HepG2 (cell line): Measurements from ENCODE around the gene ADAT3. TPM values are rescaled to one million over a fixed set of nuclear protein-coding genes. Genes with fewer than 3 reads are reported as not detected.

Experiments used
- ATAC-seq: fragments of 200-7000 bp; cut with Tn5 transposase; 3 replicates; pipeline ENCODE4 v1.9.1; 2020; ENCODE audit warnings: mild to moderate bottlenecking, moderate library complexity
- BruUV-seq: library from RNA; stranded (reverse); fragments of 400-500 nt; replicated peaks from 2 replicates; lab custom pipeline; 2021; lab: Mats Ljungman, UMichigan
- CTCF ChIA-PET: fragments of 300-600 bp; formaldehyde crosslinking; extraction: SDS; loops from one replicate; lab custom pipeline; 2021; ENCODE audit warnings: low total read pairs, inconsistent platforms, low intra/inter-chr PET ratio; lab: Yijun Ruan, JAX
- POLR2A ChIA-PET: fragments of 350-600 bp; sonication (Branson Sonifier 250); formaldehyde crosslinking; loops from one replicate; lab custom pipeline; 2020; ENCODE audit warnings: antibody characterized with exemption, inconsistent platforms; lab: Yijun Ruan, JAX
- DNase-seq: peaks from one replicate; pipeline ENCODE4 v3.0.0-alpha.2; 2015; ENCODE audit warnings: low spot score
- FAIRE-seq: peaks from 3 replicates; lab custom pipeline; 2011; peaks lifted over from hg19 to GRCh38; lab: Jason Lieb, UNC
- H2AFZ ChIP-seq: one replicate; pipeline ENCODE4 v1.6.1; 2011; ENCODE audit warnings: low read length, inconsistent platforms
- H3K27ac ChIP-seq: fragments of 300-600 bp; 3 replicates; pipeline ENCODE4 v1.8.0; 2011; ENCODE audit warnings: mixed run types, mild to moderate bottlenecking, mixed read lengths, low read length, inconsistent platforms; ENCODE audit not compliant: insufficient read depth; ENCODE audit errors: extremely low read length
- H3K27me3 ChIP-seq, 2 experiments: fragments of 200-600 bp in 1 of 2; 2 replicates in 1 of 2; 3 replicates in 1 of 2; pipeline versions ENCODE4 v1.6.0 to v1.8.0; 2011; ENCODE audit warnings: low read length in 2 of 2, mild to moderate bottlenecking in 2 of 2, moderate library complexity in 2 of 2, inconsistent platforms in 1 of 2; ENCODE audit not compliant: insufficient read depth in 2 of 2, control insufficient read depth in 1 of 2
- H3K36me3 ChIP-seq, 2 experiments: fragments of 200-600 bp in 1 of 2; replicated peaks in 1 of 2; 2 replicates in 1 of 2; 3 replicates in 1 of 2; pipeline versions ENCODE4 v1.5.1 to v1.8.0; 2011; ENCODE audit warnings: low read length in 2 of 2, inconsistent platforms in 1 of 2; ENCODE audit not compliant: insufficient read depth in 2 of 2, control insufficient read depth in 1 of 2
- H3K4me1 ChIP-seq: 2 replicates; pipeline ENCODE4 v1.5.1; 2012; ENCODE audit warnings: low read length, inconsistent platforms; ENCODE audit not compliant: insufficient read depth
- H3K4me2 ChIP-seq: 2 replicates; pipeline ENCODE4 v1.6.0; 2011; ENCODE audit warnings: low read depth, low read length, inconsistent platforms
- H3K4me3 ChIP-seq, 3 experiments: fragments of 200-600 bp in 1 of 3; sonication (generic), shearing (Covaris generic) in 1 of 3; replicated peaks in 1 of 3; 2 replicates each; pipeline ENCODE4 v1.5.1; 2011 to 2016; ENCODE audit warnings: low read length in 3 of 3, inconsistent platforms in 2 of 3, low read depth in 2 of 3, mild to moderate bottlenecking in 2 of 3, control low read depth in 1 of 3, mixed read lengths in 1 of 3; ENCODE audit not compliant: insufficient read depth in 1 of 3
- H3K79me2 ChIP-seq: one replicate; pipeline ENCODE4 v1.6.1; 2011; ENCODE audit warnings: low read length, inconsistent platforms; ENCODE audit not compliant: insufficient read depth
- H3K9ac ChIP-seq: 2 replicates; pipeline ENCODE4 v1.6.0; 2011; ENCODE audit warnings: mild to moderate bottlenecking, low read depth, low read length, inconsistent platforms; ENCODE audit not compliant: insufficient read depth
- H3K9me3 ChIP-seq: 2 replicates; pipeline ENCODE4 v1.5.1; 2012; ENCODE audit warnings: mild to moderate bottlenecking, low read length
- H4K20me1 ChIP-seq: 2 replicates; pipeline ENCODE4 v1.6.0; 2011; ENCODE audit warnings: inconsistent platforms, mild to moderate bottlenecking, low read length, moderate library complexity; ENCODE audit not compliant: insufficient read depth
- ATF7 ChIP-seq, 2 experiments: fragments of 450-650 bp in 1 of 2; sonication (generic) in 1 of 2; formaldehyde crosslinking in 1 of 2; IDR thresholded peaks; 2 replicates each; pipeline versions ENCODE4 v1.4.0 to v1.6.1; 2016 to 2020; ENCODE audit warnings: antibody characterized with exemption in 1 of 2, mild to moderate bottlenecking in 1 of 2, missing genetic modification reagents in 1 of 2
- ELK4 ChIP-seq: sonication (generic); formaldehyde crosslinking; IDR thresholded peaks from 2 replicates; pipeline ENCODE4 v1.9.0; 2021; ENCODE audit warnings: missing genetic modification reagents, borderline replicate concordance
- GATAD2A ChIP-seq: IDR thresholded peaks from 2 replicates; pipeline ENCODE4 v1.6.1; 2016
- GFI1 ChIP-seq: sonication (generic); formaldehyde crosslinking; IDR thresholded peaks from 2 replicates; pipeline ENCODE4 v1.5.0; 2020; ENCODE audit warnings: missing genetic modification reagents, mild to moderate bottlenecking, borderline replicate concordance
- HOXA9 ChIP-seq: sonication (generic); formaldehyde crosslinking; IDR thresholded peaks from 2 replicates; pipeline ENCODE4 v1.8.1; 2022; ENCODE audit warnings: missing genetic modification reagents, mild to moderate bottlenecking, moderate library complexity, borderline replicate concordance
- IKZF1 ChIP-seq: fragments of 450-650 bp; IDR thresholded peaks from 2 replicates; pipeline ENCODE4 v1.7.1; 2016
- MAX ChIP-seq: IDR thresholded peaks from 2 replicates; pipeline ENCODE4 v1.6.1; 2012; ENCODE audit warnings: inconsistent platforms
- MED13 ChIP-seq: sonication (generic); formaldehyde crosslinking; IDR thresholded peaks from 2 replicates; pipeline ENCODE4 v1.5.0; 2020; ENCODE audit warnings: missing genetic modification reagents
- MLX ChIP-seq: IDR thresholded peaks from 2 replicates; pipeline ENCODE4 v1.6.1; 2016
- NFE2 ChIP-seq: sonication (generic); formaldehyde crosslinking; IDR thresholded peaks from 2 replicates; pipeline ENCODE4 v1.4.0; 2020; ENCODE audit warnings: missing genetic modification reagents
- PLRG1 ChIP-seq: fragments of 450-650 bp; conservative IDR thresholded peaks from 2 replicates; pipeline ENCODE4 v1.6.1; 2016
- ZNF143 ChIP-seq: sonication (generic); formaldehyde crosslinking; IDR thresholded peaks from 2 replicates; pipeline ENCODE4 v1.4.0; 2020; ENCODE audit warnings: missing genetic modification reagents
- ZNF530 ChIP-seq: sonication (generic); formaldehyde crosslinking; IDR thresholded peaks from 2 replicates; pipeline ENCODE4 v1.5.0; 2020; ENCODE audit warnings: low read depth, mild to moderate bottlenecking, missing genetic modification reagents
- ZNF670 ChIP-seq: sonication (generic); formaldehyde crosslinking; IDR thresholded peaks from 2 replicates; pipeline ENCODE4 v1.8.0; 2022; ENCODE audit warnings: mild to moderate bottlenecking, missing genetic modification reagents, borderline replicate concordance
- ZNF781 ChIP-seq: sonication (generic); formaldehyde crosslinking; IDR thresholded peaks from 2 replicates; pipeline ENCODE4 v1.5.1; 2020; ENCODE audit warnings: borderline replicate concordance, mild to moderate bottlenecking, missing genetic modification reagents; ENCODE audit errors: not compliant biosample characterization
- ZNF782 ChIP-seq: sonication (generic); formaldehyde crosslinking; IDR thresholded peaks from 2 replicates; pipeline ENCODE4 v1.4.0; 2020; ENCODE audit warnings: missing genetic modification reagents, mild to moderate bottlenecking, borderline replicate concordance
- ZNF891 ChIP-seq: sonication (generic); formaldehyde crosslinking; IDR thresholded peaks from 2 replicates; pipeline ENCODE4 v1.5.0; 2020; ENCODE audit warnings: mild to moderate bottlenecking, missing genetic modification reagents
- ZSCAN21 ChIP-seq: sonication (generic); formaldehyde crosslinking; IDR thresholded peaks from 2 replicates; pipeline ENCODE4 v1.8.0; 2022; ENCODE audit warnings: mild to moderate bottlenecking, missing genetic modification reagents, moderate library complexity, borderline replicate concordance
- ZZZ3 ChIP-seq: sonication (generic); formaldehyde crosslinking; IDR thresholded peaks from 2 replicates; pipeline ENCODE4 v1.4.0; 2020; ENCODE audit warnings: missing genetic modification reagents, mild to moderate bottlenecking, borderline replicate concordance
- WGBS: methylation state at CpG from one replicate; pipeline ENCODE4 v1.1.6; 2017; ENCODE audit warnings: low lambda C conversion rate; 5-methylcytosine and 5-hydroxymethylcytosine counted together
- in situ Hi-C: cut with HindIII; loops from 2 replicates; pipeline ENCODE4 v1.10.0; 2017; ENCODE audit warnings: low pct_unique_long_range_greater_than_20kb; ENCODE audit not compliant: extremely low pct_ligation_motif_present
- intact Hi-C: fragments of 100-400 bp; cut with micrococcal nuclease; formaldehyde crosslinking; loops from one replicate; pipeline ENCODE4 v1.10.0; 2022; ENCODE audit not compliant: unreplicated experiment
- polyA plus RNA-seq, 8 experiments: library from polyadenylated mRNA; depleted of rRNA in 3 of 8; stranded (reverse) in 7 of 8; unstranded in 1 of 8; fragments of >200 nt; fragmentation: Illumina TruSeq in 4 of 8; extraction: Trizol in 4 of 8; gene quantifications; 2 replicates each; pipeline versions ENCODE4 v1.2.1 to v1.2.3, GENCODE V29; 2011 to 2016; ENCODE audit warnings: low read depth in 4 of 8, missing spikeins in 1 of 8, mixed read lengths in 1 of 8; ENCODE audit not compliant: insufficient read depth in 1 of 8
- total RNA-seq, 5 experiments: library from RNA; depleted of rRNA; stranded (reverse); fragments of >200 nt; fragmentation: Illumina TruSeq; extraction: Trizol; gene quantifications; 2 replicates each; pipeline ENCODE4 v1.2.3, GENCODE V29; 2016; ENCODE audit warnings: low read depth in 1 of 5
- TF ChIP-seq, protein P1 (sequence below): sonication (generic); formaldehyde crosslinking; IDR thresholded peaks from 2 replicates; pipeline ENCODE4 v1.9.0; 2021; ENCODE audit warnings: missing genetic modification reagents, borderline replicate concordance

ADAT3 gene
- total and polyA plus RNA-seq, 2 of the 13 experiments (the other 11 are each of a cell fraction or from before 2014, with no cell fraction given) = 0.95 to 3.5 TPM

DNA sequence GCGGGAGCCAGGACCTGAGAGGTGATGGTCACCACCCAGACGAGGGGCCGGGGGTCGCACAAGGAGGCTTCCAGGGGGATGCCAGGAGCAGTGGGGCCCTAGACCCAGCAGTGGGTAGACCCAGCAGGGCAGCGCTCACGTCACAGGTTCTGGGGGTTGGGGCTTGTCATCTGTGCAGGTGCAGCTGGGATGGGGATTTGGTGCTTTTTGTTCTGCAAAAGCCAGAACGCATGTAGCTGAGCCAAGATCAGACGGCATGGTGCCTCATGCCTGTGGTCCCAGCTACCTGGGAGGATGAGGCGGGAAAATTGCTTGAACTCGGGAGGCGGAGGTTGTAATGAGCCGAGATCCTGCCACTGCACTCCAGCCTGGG, 50.9 kb downstream of the ADAT3 start:
- intact Hi-C loops = no loop called here
- DNase-seq (no peak), ATAC-seq (no peak), FAIRE-seq (no peak)
- Histone ChIP-seq H2AFZ (no peak overlapping the region), H4K20me1 (peaks cover 38% of the 10 kb centered on the region; the same call in 1 of the 2 replicates), H3K79me2 (peaks cover 32% of the 10 kb centered on the region), H3K27me3 (no peaks in the 10 kb centered on the region), H3K4me2 (no peak overlapping the region), H3K4me3 (no peak overlapping the region), H3K9ac (no peak overlapping the region), H3K9me3 (no peaks in the 10 kb centered on the region), H3K36me3 (peaks cover 6 to 15% of the 10 kb centered on the region in 2 experiments; a peak in 3 of 5 replicates), H3K4me1 (no peaks in the 10 kb centered on the region), H3K27ac (no peak overlapping the region)
- CTCF ChIA-PET = no interaction called here
- 99% methylated on average over 10 of the region's 12 CpGs for WGBS
- BruUV-seq = no TSS peak
- in situ Hi-C loops = no loop called here
- TF ChIP-seq MAX (no peak), ELK4 (CRISPR knock-in tag) (no peak), ATF7 (IDR thresholded peaks at IDR 0.05) (no peak), ATF7 (CRISPR knock-in tag; IDR thresholded peaks at IDR 0.05) (no peak), MLX (no peak), GATAD2A (no peak), HOXA9 (no peak), IKZF1 (no peak), MED13 (CRISPR knock-in tag) (no peak), ZNF530 (CRISPR knock-in tag) (no peak), ZNF891 (no peak), ZZZ3 (no peak), ZNF143 (CRISPR knock-in tag) (no peak), PLRG1 (no peak), GFI1 (CRISPR knock-in tag) (no peak), ZNF670 (CRISPR knock-in tag) (no peak), ZSCAN21 (no peak), NFE2 (no peak), ZNF781 (no peak), ZNF782 (CRISPR knock-in tag) (no peak)
- TF ChIP-seq, protein P1, sequence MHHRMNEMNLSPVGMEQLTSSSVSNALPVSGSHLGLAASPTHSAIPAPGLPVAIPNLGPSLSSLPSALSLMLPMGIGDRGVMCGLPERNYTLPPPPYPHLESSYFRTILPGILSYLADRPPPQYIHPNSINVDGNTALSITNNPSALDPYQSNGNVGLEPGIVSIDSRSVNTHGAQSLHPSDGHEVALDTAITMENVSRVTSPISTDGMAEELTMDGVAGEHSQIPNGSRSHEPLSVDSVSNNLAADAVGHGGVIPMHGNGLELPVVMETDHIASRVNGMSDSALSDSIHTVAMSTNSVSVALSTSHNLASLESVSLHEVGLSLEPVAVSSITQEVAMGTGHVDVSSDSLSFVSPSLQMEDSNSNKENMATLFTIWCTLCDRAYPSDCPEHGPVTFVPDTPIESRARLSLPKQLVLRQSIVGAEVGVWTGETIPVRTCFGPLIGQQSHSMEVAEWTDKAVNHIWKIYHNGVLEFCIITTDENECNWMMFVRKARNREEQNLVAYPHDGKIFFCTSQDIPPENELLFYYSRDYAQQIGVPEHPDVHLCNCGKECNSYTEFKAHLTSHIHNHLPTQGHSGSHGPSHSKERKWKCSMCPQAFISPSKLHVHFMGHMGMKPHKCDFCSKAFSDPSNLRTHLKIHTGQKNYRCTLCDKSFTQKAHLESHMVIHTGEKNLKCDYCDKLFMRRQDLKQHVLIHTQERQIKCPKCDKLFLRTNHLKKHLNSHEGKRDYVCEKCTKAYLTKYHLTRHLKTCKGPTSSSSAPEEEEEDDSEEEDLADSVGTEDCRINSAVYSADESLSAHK = no peak
- POLR2A ChIA-PET = no interaction called here
